Measurements from ENCODE around the gene TBC1D24. TPM values are rescaled to one million over a fixed set of nuclear protein-coding genes. Genes with fewer than 3 reads are reported as not detected.
A peak's percentile ranks its signal among the peaks of the same experiment; 100 is the strongest.
"Not testable (repeated sequence)": the region's sequence is repeated elsewhere in the genome, so short reads cannot be mapped to it uniquely, and the experiment has no call there.

The TBC1D24 gene
- polyA plus RNA-seq, 3 donors from 2014 or later: 1.1 to 4.5 (median 2.4) TPM

DNA sequence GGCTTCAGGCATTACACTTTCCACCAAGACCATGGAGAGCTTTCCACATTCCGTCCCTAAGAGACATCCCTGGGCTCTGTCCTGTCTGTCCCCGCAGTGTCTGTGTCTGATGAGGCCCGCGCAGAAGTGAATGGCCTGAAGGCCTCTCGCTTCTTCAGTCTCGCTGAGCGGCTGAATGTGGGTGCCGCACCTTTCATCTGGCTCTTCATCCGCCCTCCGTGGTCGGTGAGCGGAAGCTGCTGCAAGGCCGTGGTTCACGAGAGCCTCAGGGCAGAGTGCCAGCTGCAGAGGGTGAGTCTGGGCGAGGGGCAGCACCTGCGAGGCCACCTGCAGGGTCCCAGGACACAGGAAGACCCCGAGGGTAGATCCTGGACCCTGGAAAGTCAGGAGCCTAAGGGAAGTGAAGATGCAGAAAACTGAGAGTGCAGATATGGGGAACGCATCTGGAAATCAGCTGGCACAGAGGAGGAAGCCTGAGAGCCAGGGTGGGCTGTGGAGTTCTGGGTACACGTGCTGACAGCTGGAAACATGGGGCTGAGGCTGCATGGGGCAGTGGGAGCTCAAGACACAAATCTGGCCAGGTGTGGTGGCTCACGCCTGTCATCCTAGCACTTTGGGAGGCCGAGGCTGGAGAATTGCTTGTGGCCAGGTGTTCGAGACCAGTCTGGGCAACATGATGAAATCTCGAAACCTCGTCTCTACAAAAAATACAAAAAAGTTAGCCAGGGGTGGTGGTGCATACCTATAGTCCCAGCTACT, 37.7 kb upstream of the TBC1D24 start:
- DNase-seq: peak; percentile 32 to 41 (median 39)
- Mint-ChIP-seq H3K27ac (peak overlapping the region; percentile 76 to 89 (median 82)), H3K36me3 (peaks cover 0 to 11% (median 3%) of the 10 kb centered on the region in 3 donors), H3K4me1 (peaks cover 26 to 33% of the 10 kb centered on the region in 2 donors), H3K9me3 (no peaks in the 10 kb centered on the region), H3K27me3 (ENCODE audit: low read depth in 3 of 3) (peaks cover 0 to 3% (median 2%) of the 10 kb centered on the region in 3 donors), H3K4me3 (peak overlapping the region; percentile 20 to 78 (median 67))

DNA sequence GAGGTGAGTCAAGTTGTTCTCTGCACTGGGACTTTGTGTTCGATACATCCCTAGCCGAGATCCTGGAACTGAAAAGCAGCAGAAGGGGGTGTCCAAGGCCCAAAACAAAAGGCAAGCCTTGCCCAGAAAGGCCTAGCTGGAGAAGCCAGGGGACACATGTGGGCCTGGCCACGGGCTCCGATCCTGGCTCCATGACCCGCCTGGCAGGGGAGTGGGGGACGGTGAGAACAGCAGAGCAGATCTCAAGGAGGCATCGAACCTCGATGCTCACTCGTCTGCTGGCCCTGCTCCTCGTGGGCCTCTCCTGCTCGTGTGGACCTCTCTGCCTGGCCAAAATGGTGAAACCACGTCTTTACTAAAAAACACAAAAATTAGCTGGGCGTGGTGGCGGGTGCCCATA, 36.8 kb upstream of the TBC1D24 start:
- Mint-ChIP-seq H3K9me3 (no peaks in the 10 kb centered on the region), H3K27me3 (ENCODE audit: low read depth in 3 of 3) (peaks cover 0 to 3% (median 2%) of the 10 kb centered on the region in 3 donors), H3K4me3 (no peak overlapping the region), H3K36me3 (peaks cover 0 to 7% (median 1%) of the 10 kb centered on the region in 3 donors), H3K4me1 (peaks cover 26 to 33% of the 10 kb centered on the region in 2 donors), H3K27ac (no peak overlapping the region)
- DNase-seq: no peak

DNA sequence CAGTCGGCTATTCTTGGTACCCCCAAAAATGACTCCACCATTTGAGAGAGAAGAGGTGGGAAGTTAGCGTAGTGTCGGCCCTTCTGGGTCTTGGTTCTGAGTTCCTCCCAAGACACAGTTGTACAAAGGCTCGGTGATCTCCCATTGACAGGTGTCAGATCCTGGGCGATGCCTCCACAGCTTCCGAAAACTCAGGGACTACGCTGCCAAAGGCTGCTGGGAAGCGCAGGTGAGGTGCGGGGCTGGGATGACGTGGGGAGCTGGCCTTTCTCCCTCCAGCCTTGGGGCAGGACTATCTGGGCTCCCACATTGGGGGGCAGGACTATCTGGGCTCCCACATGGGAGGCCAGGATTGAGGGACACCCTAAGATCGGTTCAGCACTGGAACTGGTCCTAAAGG, 35.3 kb upstream of the TBC1D24 start:
- H3K9me3 Mint-ChIP-seq: no peaks in the 10 kb centered on the region
- peaks cover 0 to 3% (median 2%) of the 10 kb centered on the region in 3 donors for H3K27me3 Mint-ChIP-seq (ENCODE audit: low read depth in 3 of 3)
- DNase-seq: no peak
- peak overlapping the region; percentile 46 to 77 (median 72) for H3K27ac Mint-ChIP-seq
- H3K4me3 Mint-ChIP-seq: no peak overlapping the region
- peaks cover 0 to 7% (median 0%) of the 10 kb centered on the region in 3 donors for H3K36me3 Mint-ChIP-seq
- H3K4me1 Mint-ChIP-seq: peaks cover 26 to 33% of the 10 kb centered on the region in 2 donors

DNA sequence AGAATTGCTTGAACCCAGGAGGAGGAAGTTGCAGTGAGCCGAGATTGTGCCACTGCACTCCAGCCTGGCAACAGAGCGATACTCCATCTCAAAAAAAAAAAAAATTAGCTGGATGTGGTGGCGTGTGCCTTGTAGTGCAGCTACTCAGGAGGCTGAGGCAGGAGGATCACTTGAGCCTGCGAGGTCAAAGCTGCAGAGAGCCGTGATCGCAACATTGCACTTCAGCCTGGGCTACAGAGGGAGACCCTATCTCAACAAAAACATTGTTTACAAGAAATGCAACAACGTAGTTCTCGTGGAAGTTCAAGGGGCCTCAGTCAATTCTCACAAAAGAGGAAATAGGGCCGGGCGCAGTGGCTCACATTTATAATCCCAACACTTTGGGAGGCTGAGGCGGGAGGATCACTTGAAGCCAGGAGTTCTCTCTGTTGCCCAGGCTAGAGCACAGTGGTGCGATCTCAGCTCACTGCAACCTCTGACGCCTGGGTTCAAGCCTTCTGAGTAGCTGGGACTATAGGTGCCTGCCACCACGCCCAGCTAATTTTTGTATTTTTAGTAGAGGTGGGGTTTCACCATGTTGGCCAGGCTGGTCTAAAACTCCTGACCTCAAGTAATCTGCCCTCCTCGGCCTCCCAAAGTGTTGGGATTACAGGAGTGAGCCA, 33.7 kb upstream of the TBC1D24 start:
- peak overlapping the region in 1 of 6 donors; percentile 64 for H3K27ac Mint-ChIP-seq
- H3K4me1 Mint-ChIP-seq: peaks cover 24 to 33% of the 10 kb centered on the region in 2 donors
- H3K36me3 Mint-ChIP-seq; H3K9me3 Mint-ChIP-seq; H3K4me3 Mint-ChIP-seq; DNase-seq; H3K27me3 Mint-ChIP-seq (ENCODE audit: low read depth in 3 of 3): not testable (repeated sequence)

DNA sequence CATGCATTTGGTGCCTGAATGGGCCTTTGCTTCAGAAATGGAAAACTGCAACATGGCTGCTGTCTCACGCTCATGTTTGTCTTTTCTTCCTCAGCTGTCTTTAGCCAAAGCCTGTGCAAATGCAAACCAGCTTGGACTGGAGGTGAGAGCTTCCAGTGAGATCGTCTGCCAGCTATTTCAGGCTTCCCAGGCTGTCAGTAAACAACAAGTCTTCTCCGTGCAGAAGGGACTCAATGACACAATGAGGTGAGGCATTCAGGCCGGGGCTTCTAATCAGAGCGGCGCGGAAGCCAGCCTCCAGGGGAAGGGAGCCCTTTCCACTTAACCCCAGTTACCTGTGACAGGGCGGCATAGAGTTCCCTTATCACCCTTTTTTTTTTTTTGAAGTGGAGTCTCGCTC, 31.4 kb upstream of the TBC1D24 start:
- Mint-ChIP-seq H3K4me3 (no peak overlapping the region), H3K4me1 (peaks cover 12 to 17% of the 10 kb centered on the region in 2 donors), H3K9me3 (no peaks in the 10 kb centered on the region), H3K27ac (no peak overlapping the region), H3K36me3 (peaks cover 4 to 13% (median 12%) of the 10 kb centered on the region in 3 donors), H3K27me3 (ENCODE audit: low read depth in 3 of 3) (peaks cover 0 to 2% (median 0%) of the 10 kb centered on the region in 3 donors)
- DNase-seq: no peak

DNA sequence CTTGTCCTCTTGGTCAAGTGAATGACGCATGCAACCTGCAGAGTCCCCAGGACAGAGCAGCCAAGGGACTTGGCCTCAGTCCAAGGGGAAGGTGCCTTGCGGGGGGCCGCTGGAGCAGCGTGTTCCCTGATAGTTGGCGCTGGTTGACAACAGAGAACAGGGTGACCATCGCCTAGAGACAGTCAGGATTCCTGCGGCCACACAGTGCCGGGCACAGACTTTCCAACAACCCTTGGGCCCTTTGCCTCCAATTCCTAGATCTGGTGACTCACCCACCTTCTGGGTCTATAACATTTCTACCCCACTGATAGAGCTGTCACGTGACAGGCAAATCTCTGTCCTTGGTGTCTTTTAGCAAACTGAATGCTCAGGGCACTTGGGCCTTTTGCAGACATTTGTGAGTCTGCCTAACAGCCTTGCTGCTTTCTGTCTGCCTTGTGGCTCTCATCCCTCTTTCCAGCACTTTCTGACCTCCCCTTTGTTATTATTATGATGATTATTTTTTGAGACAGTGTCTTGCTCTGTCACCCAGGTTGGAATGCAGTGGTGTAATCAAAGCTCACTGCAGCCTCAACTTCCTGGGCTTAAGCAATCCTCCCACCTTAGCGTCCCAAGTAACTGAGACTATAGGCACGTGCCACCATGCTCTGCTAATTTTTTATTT, 26.9 kb upstream of the TBC1D24 start:
- H3K9me3 Mint-ChIP-seq: no peaks in the 10 kb centered on the region
- peaks cover 0 to 2% (median 1%) of the 10 kb centered on the region in 3 donors for H3K27me3 Mint-ChIP-seq (ENCODE audit: low read depth in 3 of 3)
- DNase-seq: no peak
- H3K36me3 Mint-ChIP-seq: peaks cover 9 to 21% (median 15%) of the 10 kb centered on the region in 3 donors
- no peaks in the 10 kb centered on the region for H3K4me1 Mint-ChIP-seq
- H3K4me3 Mint-ChIP-seq: no peak overlapping the region
- no peak overlapping the region for H3K27ac Mint-ChIP-seq

DNA sequence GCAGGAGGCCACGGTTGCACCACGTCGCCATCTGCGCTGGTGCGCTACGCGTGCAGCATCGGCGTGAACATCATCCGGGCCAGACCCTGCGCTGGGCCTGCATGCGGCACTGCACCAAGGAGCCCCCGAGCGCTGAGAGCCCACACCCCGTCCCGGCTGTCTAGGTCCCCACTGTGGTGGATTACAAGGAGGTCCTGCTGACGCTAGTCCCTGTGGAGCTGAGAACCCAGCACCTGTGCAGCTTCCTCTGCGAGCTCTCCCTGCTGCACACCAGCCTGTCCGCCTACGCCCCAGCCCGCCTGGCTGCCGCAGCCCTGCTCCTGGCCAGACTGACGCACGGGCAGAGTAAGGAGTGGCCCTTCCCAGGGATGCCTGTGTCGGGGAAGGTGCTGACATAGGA, 25.8 kb upstream of the TBC1D24 start:
- peaks cover 14 to 21% (median 19%) of the 10 kb centered on the region in 3 donors for H3K36me3 Mint-ChIP-seq
- H3K4me1 Mint-ChIP-seq: no peaks in the 10 kb centered on the region
- H3K4me3 Mint-ChIP-seq: no peak overlapping the region
- no peaks in the 10 kb centered on the region for H3K9me3 Mint-ChIP-seq
- H3K27me3 Mint-ChIP-seq (ENCODE audit: low read depth in 3 of 3): peaks cover 0 to 2% (median 1%) of the 10 kb centered on the region in 3 donors
- DNase-seq: no peak
- H3K27ac Mint-ChIP-seq: no peak overlapping the region

DNA sequence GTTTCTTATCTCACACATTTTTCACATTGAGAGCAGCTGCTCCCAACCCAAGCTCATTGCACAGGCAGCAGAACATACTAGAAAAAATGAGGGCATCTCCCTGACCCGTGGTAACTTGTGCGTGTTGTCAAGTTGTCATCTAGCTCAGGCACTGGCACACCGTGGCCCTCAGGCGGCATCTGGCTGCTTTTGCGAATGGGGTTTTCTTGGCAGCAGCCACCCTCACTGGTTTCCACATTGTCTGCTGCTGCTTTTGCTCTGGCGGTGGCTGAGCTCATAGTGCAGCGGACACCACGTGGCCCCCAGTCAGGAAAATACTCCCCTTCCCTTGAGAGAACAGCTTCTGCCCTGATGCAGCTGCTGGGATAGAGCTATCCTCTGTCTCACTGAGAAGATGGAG, 24.4 kb upstream of the TBC1D24 start:
- peaks cover 14 to 21% (median 19%) of the 10 kb centered on the region in 3 donors for H3K36me3 Mint-ChIP-seq
- no peak overlapping the region for H3K4me3 Mint-ChIP-seq
- H3K4me1 Mint-ChIP-seq: no peaks in the 10 kb centered on the region
- H3K9me3 Mint-ChIP-seq: no peaks in the 10 kb centered on the region
- H3K27ac Mint-ChIP-seq: no peak overlapping the region
- DNase-seq: no peak
- H3K27me3 Mint-ChIP-seq (ENCODE audit: low read depth in 3 of 3): peaks cover 0 to 2% (median 1%) of the 10 kb centered on the region in 3 donors

DNA sequence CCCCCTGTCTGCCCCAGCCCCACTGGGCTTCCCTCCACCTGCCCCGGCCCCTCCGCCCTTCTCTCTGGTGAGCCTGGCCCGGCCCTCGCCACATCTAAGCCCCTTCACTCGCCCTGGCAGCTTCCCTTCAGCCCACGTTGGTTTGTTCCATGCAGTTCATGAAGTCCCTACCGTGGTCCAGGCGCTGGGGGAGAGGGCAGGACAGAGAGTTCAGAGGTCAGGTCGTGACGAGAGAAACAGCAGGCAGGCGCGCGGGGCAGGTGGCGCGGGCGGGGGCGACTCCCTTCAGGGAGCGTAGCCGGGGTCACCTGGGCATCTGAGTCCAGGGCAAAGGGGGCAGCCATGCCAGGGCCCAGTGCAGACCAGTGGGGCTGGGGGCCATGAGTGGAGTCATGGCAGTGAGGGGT, 23.9 kb upstream of the TBC1D24 start:
- no peak overlapping the region for H3K4me3 Mint-ChIP-seq
- H3K9me3 Mint-ChIP-seq: no peaks in the 10 kb centered on the region

DNA sequence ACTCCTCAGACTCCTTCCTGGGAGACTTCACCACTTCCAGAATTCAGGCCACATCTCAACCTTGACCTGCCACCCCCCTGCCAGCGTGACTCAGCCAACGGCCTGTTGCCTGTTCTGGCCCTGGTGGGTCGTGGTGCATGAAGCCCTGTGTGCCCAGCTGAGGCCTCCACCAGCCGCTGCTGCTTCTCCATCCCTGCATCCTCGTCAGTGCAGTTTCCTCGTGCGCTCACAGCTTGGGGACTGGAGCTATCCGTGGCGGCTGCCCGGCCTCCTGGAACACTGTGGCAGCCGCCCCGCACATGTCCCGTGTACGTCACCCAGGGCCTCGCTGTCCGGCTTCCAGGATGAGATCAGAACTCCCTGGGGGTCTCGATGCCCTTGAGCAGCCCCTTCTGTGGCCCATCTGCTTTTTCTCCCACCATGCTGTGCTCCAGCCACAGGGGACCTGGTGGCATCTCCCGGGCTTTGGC, 23.0 kb upstream of the TBC1D24 start:
- H3K27ac Mint-ChIP-seq: no peak overlapping the region
- no peak for DNase-seq
- no peaks in the 10 kb centered on the region for H3K4me1 Mint-ChIP-seq
- H3K9me3 Mint-ChIP-seq: no peaks in the 10 kb centered on the region
- peaks cover 10 to 19% (median 15%) of the 10 kb centered on the region in 3 donors for H3K36me3 Mint-ChIP-seq
- no peak overlapping the region for H3K4me3 Mint-ChIP-seq
- peaks cover 0 to 2% (median 1%) of the 10 kb centered on the region in 3 donors for H3K27me3 Mint-ChIP-seq (ENCODE audit: low read depth in 3 of 3)

More for the DNA sequence above, 23.9 kb upstream of the TBC1D24 start:
- Mint-ChIP-seq H3K27me3 (ENCODE audit: low read depth in 3 of 3) (peaks cover 0 to 2% (median 1%) of the 10 kb centered on the region in 3 donors), H3K36me3 (peaks cover 14 to 21% (median 19%) of the 10 kb centered on the region in 3 donors), H3K4me1 (no peaks in the 10 kb centered on the region), H3K27ac (no peak overlapping the region)
- no peak for DNase-seq

DNA sequence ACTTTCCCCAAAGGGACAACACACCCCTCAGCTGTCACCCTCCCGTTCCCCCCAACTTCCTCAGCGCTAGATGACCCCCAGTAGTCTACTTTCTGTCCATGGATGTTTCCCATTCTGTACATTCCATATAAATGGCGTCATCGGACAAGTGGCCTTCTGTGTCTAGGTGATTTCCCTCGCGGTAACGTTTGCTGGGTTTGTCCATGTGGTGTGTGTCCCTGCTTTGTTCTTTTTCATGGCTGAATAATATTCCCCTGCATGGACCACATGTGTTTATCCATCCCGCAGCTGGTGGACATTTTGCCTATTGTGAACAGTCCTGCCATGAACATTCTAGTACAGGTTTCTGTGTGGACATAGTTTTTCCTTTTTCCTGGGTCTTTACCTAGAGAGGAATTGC, 22.3 kb upstream of the TBC1D24 start:
- no peaks in the 10 kb centered on the region for H3K4me1 Mint-ChIP-seq
- no peak overlapping the region for H3K4me3 Mint-ChIP-seq
- H3K9me3 Mint-ChIP-seq: no peaks in the 10 kb centered on the region
- DNase-seq: no peak
- H3K27ac Mint-ChIP-seq: no peak overlapping the region
- H3K27me3 Mint-ChIP-seq (ENCODE audit: low read depth in 3 of 3): peaks cover 0 to 2% (median 1%) of the 10 kb centered on the region in 3 donors
- peaks cover 10 to 19% (median 15%) of the 10 kb centered on the region in 3 donors for H3K36me3 Mint-ChIP-seq

DNA sequence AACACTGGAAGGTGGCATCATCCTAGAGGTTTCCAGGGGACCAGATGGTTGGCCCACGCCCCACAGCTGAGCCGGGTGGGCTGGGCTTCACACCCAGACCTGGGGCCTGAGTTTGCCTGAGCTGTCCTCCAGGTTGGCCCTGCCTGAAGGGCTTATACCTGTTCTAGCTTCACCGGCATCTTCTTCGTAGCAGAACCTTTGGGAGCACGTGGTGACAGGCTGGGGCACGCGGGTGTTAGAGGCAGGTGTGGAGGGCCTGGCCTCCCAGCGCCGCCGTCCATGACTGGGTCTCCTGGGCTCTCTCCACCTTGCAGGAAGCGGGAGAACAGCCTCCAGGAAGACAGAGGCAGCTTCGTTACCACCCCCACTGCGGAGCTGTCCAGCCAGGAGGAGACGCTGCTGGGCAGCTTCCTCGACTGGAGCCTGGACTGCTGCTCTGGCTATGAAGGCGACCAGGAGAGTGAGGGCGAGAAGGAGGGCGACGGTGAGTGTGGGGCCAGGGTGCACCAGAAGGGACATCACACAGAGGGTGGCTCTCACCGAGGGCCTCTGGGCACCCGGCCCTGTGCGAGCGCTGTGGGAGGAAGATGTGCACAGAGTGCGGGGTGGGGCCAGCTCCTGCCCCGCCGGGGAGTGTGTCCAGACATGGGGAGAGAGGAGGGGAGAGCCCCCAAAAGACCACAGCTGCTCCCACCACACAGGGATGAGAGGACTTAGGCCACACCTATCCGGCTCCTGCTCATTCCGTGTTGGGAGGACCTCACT, 19.7 kb upstream of the TBC1D24 start:
- H3K4me1 Mint-ChIP-seq: peaks cover 6% of the 10 kb centered on the region in 2 donors
- H3K9me3 Mint-ChIP-seq: no peaks in the 10 kb centered on the region
- H3K27ac Mint-ChIP-seq: no peak overlapping the region
- no peak for DNase-seq
- no peak overlapping the region for H3K4me3 Mint-ChIP-seq
- peaks cover 0 to 5% (median 0%) of the 10 kb centered on the region in 3 donors for H3K27me3 Mint-ChIP-seq (ENCODE audit: low read depth in 3 of 3)
- H3K36me3 Mint-ChIP-seq: peaks cover 7 to 10% (median 9%) of the 10 kb centered on the region in 3 donors

DNA sequence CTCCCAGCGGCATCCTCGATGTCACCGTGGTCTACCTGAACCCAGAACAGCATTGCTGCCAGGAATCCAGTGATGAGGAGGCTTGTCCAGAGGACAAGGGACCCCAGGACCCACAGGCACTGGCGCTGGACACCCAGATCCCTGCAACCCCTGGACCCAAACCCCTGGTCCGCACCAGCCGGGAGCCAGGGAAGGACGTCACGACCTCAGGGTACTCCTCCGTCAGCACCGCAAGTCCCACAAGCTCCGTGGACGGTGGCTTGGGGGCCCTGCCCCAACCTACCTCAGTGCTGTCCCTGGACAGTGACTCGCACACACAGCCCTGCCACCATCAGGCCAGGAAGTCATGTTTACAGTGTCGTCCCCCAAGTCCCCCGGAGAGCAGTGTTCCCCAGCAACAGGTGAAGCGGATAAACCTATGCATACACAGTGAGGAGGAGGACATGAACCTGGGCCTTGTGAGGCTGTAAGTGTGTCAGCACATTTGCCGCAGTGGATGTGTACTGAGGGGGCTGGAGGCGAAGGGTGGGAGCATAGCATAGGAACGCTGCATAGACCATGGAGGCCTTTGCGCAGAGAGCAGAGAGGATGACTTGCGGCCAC, 18.3 kb upstream of the TBC1D24 start:
- H3K36me3 Mint-ChIP-seq: peaks cover 7 to 10% (median 9%) of the 10 kb centered on the region in 3 donors
- H3K27me3 Mint-ChIP-seq (ENCODE audit: low read depth in 3 of 3): peaks cover 0 to 5% (median 0%) of the 10 kb centered on the region in 3 donors
- no peak overlapping the region for H3K27ac Mint-ChIP-seq
- H3K4me3 Mint-ChIP-seq: no peak overlapping the region
- peaks cover 6% of the 10 kb centered on the region in 2 donors for H3K4me1 Mint-ChIP-seq
- H3K9me3 Mint-ChIP-seq: no peaks in the 10 kb centered on the region
- no peak for DNase-seq

All from immature natural killer cell (primary cell).